K562 (cell line): Measurements from ENCODE around the gene FBN1. TPM values are rescaled to one million over a fixed set of nuclear protein-coding genes. Genes with fewer than 3 reads are reported as not detected.

Experiments
- ATAC-seq: fragments of 200-7000 bp; cut with Tn5 transposase; 3 replicates; pipeline ENCODE4 v1.9.1; 2020; ENCODE audit warnings: moderate library complexity
- BruUV-seq: library from RNA; stranded (reverse); fragments of 400-500 nt; replicated peaks from 2 replicates; lab custom pipeline; 2021; lab: Mats Ljungman, UMichigan
- CTCF ChIA-PET: fragments of 300-600 bp; formaldehyde crosslinking; extraction: SDS; loops from one replicate; lab custom pipeline; 2021; ENCODE audit warnings: low intra/inter-chr PET ratio; lab: Yijun Ruan, JAX
- POLR2A ChIA-PET: fragments of 300-600, 350-650 bp; sonication (Branson Sonifier 250); formaldehyde crosslinking; extraction: SDS; loops from one replicate; lab custom pipeline; 2021; ENCODE audit warnings: antibody characterized with exemption, inconsistent platforms; lab: Yijun Ruan, JAX
- DNase-seq, 4 experiments: peaks; one replicate each; pipeline versions ENCODE4 v3.0.0 to v3.0.0-alpha.2; 2011 to 2018; ENCODE audit warnings: low spot score in 3 of 4, mixed read lengths in 3 of 4; ENCODE audit errors: extremely low read depth in 1 of 4
- FAIRE-seq: peaks from 2 replicates; lab custom pipeline; 2011; peaks lifted over from hg19 to GRCh38; lab: Jason Lieb, UNC
- H2AFZ ChIP-seq: 2 replicates; pipeline ENCODE4 v1.6.0; 2011; ENCODE audit warnings: low read depth, low read length, control low read depth, inconsistent platforms
- H3K27ac ChIP-seq: fragments of 200-600 bp; 3 replicates; pipeline ENCODE4 v1.8.0; 2011; ENCODE audit warnings: low read depth, mild to moderate bottlenecking, control low read depth, inconsistent platforms, low read length, moderate library complexity, mixed read lengths; ENCODE audit errors: extremely low read depth
- H3K27me3 ChIP-seq, 2 experiments: fragments of 300-600 bp in 1 of 2; 2 replicates in 1 of 2; 3 replicates in 1 of 2; pipeline versions ENCODE4 v1.6.0 to v1.8.0; 2011; ENCODE audit warnings: inconsistent platforms in 2 of 2, low read length in 2 of 2, mild to moderate bottlenecking in 1 of 2, mixed read lengths in 1 of 2, moderate library complexity in 1 of 2; ENCODE audit not compliant: control insufficient read depth in 2 of 2, insufficient read depth in 2 of 2
- H3K36me3 ChIP-seq: fragments of 300-600 bp; 3 replicates; pipeline ENCODE4 v1.8.0; 2011; ENCODE audit warnings: mild to moderate bottlenecking, low read length, inconsistent platforms; ENCODE audit not compliant: control insufficient read depth, insufficient read depth
- H3K4me1 ChIP-seq, 2 experiments: fragments of 200-600 bp in 1 of 2; replicated peaks in 1 of 2; 2 replicates in 1 of 2; 3 replicates in 1 of 2; pipeline versions ENCODE4 v1.5.1 to v1.8.0; 2011; ENCODE audit warnings: inconsistent platforms in 2 of 2, low read length in 2 of 2, mild to moderate bottlenecking in 1 of 2, mixed read lengths in 1 of 2, moderate library complexity in 1 of 2; ENCODE audit not compliant: control insufficient read depth in 2 of 2, insufficient read depth in 2 of 2
- H3K4me2 ChIP-seq: 2 replicates; pipeline ENCODE4 v1.6.1; 2011; ENCODE audit warnings: low read length, control low read depth, inconsistent platforms, mixed read lengths; ENCODE audit not compliant: insufficient read depth
- H3K4me3 ChIP-seq: fragments of 200-600 bp; sonication (generic), shearing (Covaris generic); 2 replicates; pipeline ENCODE4 v1.5.1; 2016; ENCODE audit warnings: control low read depth, inconsistent platforms
- H3K79me2 ChIP-seq: fragments of 200-600 bp; 3 replicates; pipeline ENCODE4 v1.8.0; 2011; ENCODE audit warnings: low read length, inconsistent platforms; ENCODE audit not compliant: control insufficient read depth, insufficient read depth
- H3K9ac ChIP-seq, 2 experiments: 2 replicates each; pipeline versions ENCODE4 v1.6.0 to v1.6.1; 2011; ENCODE audit warnings: low read depth in 2 of 2, low read length in 2 of 2, control low read depth in 1 of 2, inconsistent platforms in 1 of 2, mild to moderate bottlenecking in 1 of 2, mixed read lengths in 1 of 2; ENCODE audit not compliant: insufficient read depth in 1 of 2
- H3K9me1 ChIP-seq: one replicate; pipeline ENCODE4 v1.6.0; 2011; ENCODE audit warnings: inconsistent platforms, mild to moderate bottlenecking, low read length, moderate library complexity; ENCODE audit not compliant: control insufficient read depth, insufficient read depth
- H3K9me3 ChIP-seq: replicated peaks from 2 replicates; pipeline ENCODE4 v1.5.1; 2011; ENCODE audit warnings: low read depth, low read length, inconsistent platforms; ENCODE audit not compliant: control insufficient read depth, insufficient read depth
- H4K20me1 ChIP-seq: replicated peaks from 2 replicates; pipeline ENCODE4 v1.6.1; 2011; ENCODE audit warnings: low read length, inconsistent platforms, mixed read lengths; ENCODE audit not compliant: control insufficient read depth, insufficient read depth
- ETV6 ChIP-seq, 3 experiments: fragments of 150-350 bp in 1 of 3; sonication (generic) in 1 of 3; formaldehyde crosslinking in 1 of 3; IDR thresholded peaks; 2 replicates each; pipeline versions ENCODE4 v1.6.1 to v1.8.0; 2014 to 2022; ENCODE audit warnings: borderline replicate concordance in 2 of 3, low read depth in 2 of 3, antibody characterized with exemption in 1 of 3, low read length in 1 of 3, mild to moderate bottlenecking in 1 of 3, missing genetic modification reagents in 1 of 3
- NR3C1 ChIP-seq: sonication (generic); formaldehyde crosslinking; IDR thresholded peaks from 2 replicates; pipeline ENCODE4 v1.8.1; 2022; ENCODE audit warnings: missing genetic modification reagents
- POLR2AphosphoS5 ChIP-seq: IDR thresholded peaks from 2 replicates; pipeline ENCODE4 v1.6.1; 2011; ENCODE audit warnings: mild to moderate bottlenecking, low read depth, low read length, moderate library complexity; ENCODE audit not compliant: control insufficient read depth, insufficient read depth
- PYGO2 ChIP-seq: fragments of 450-650 bp; IDR thresholded peaks from 2 replicates; pipeline ENCODE4 v1.6.1; 2016; ENCODE audit warnings: mild to moderate bottlenecking, missing genetic modification characterization, moderate library complexity, missing compliant biosample characterization
- ZNF668 ChIP-seq: fragments of 250-450 bp; sonication (Bioruptor Pico); IDR thresholded peaks from 2 replicates; pipeline ENCODE4 v1.8.0; 2022; ENCODE audit warnings: mild to moderate bottlenecking, inconsistent platforms
- WGBS: fragments of 100-300 bp; shearing (Covaris generic); methylation state at CpG from one replicate; pipeline ENCODE4 v1.1.6; 2016; ENCODE audit warnings: low coverage, mixed read lengths; ENCODE audit not compliant: insufficient coverage; ENCODE audit errors: missing lambda C conversion rate; 5-methylcytosine and 5-hydroxymethylcytosine counted together
- in situ Hi-C: fragments of 300-500 bp; cut with MboI; formaldehyde crosslinking; loops from 4 replicates; pipeline ENCODE4 v1.15.0; 2018; ENCODE audit warnings: inconsistent platforms, mixed read lengths
- intact Hi-C: fragments of 100-400 bp; cut with micrococcal nuclease; formaldehyde crosslinking; loops from 2 replicates; pipeline ENCODE4 v1.14.2; 2022
- polyA plus RNA-seq, 8 experiments: library from polyadenylated mRNA; depleted of rRNA in 4 of 8; stranded (reverse) in 5 of 8; unstranded in 3 of 8; fragments of >200 nt; fragmentation: Nextera tagmentation in 2 of 8; fragmentation: Illumina TruSeq in 1 of 8; extraction: Ambion mirVana in 2 of 8; extraction: Trizol in 1 of 8; gene quantifications; 2 replicates each; pipeline versions ENCODE4 v1.2.1 to v1.2.3, GENCODE V29; 2011 to 2014; ENCODE audit warnings: inconsistent platforms in 1 of 8, missing spikeins in 1 of 8
- total RNA-seq, 7 experiments: library from RNA; depleted of rRNA in 6 of 7; stranded (reverse); fragments of >200 nt in 6 of 7; fragmentation: Illumina TruSeq in 2 of 7; extraction: Trizol in 2 of 7; gene quantifications; 2 replicates each; pipeline versions ENCODE4 v1.2.1 to v1.2.3, GENCODE V29; 2011 to 2021; ENCODE audit warnings: low replicate concordance in 1 of 7

The FBN1 gene
- total and polyA plus RNA-seq, 9 of the 15 experiments (the other 6 are each of a cell fraction or from before 2014, with no cell fraction given): 0.15 to 1.2 (median 0.60) TPM

DNA sequence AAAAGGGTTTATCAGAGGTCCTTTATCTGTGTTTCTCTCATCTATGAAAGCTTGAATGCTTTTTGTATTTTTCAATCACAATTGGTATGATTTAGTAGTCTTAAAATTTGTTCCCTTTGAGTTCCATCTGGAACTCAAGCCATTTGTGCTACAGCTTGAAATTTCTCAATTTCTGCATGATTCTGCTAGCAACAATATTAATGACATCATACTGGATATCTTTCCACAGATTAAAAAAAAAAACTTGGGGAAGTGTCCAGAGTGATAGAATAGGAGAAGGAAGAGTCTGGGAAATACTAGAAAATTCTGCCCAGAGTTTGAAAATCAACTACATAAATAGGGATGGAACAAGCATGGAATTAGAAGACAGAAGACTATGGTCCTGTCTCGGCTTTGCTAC, 9.3 kb upstream of the FBN1 start:
- Histone ChIP-seq H3K27me3 (no peaks in the 10 kb centered on the region), H3K4me2 (no peak overlapping the region), H3K4me3 (no peak overlapping the region), H3K9me3 (no peaks in the 10 kb centered on the region), H3K4me1 (no peaks in the 10 kb centered on the region), H2AFZ (no peak overlapping the region), H3K36me3 (no peaks in the 10 kb centered on the region), H3K79me2 (no peaks in the 10 kb centered on the region), H3K9me1 (no peaks in the 10 kb centered on the region), H4K20me1 (no peaks in the 10 kb centered on the region), H3K27ac (no peak overlapping the region), H3K9ac (no peak overlapping the region)
- BruUV-seq: no TSS peak
- WGBS: 13% methylated on average over 1 of the region's 1 CpG
- ChIA-PET POLR2A (interaction anchor here (0.6 to 1.6 kb wide), 2 partner anchors 9 to 14 kb away, joined by 3 to 5 read pairs; no protein-coding TSS in a partner anchor), CTCF (no interaction called here)
- TF ChIP-seq ZNF668 (CRISPR knock-in tag) (no peak), NR3C1 (no peak), POLR2AphosphoS5 (no peak), ETV6 (IDR thresholded peaks at IDR 0.05; ENCODE audit: borderline replicate concordance in 1 of 2, low read depth in 2 of 2, low read length in 1 of 2) (no peak), ETV6 (CRISPR knock-in tag; IDR thresholded peaks at IDR 0.05; ENCODE audit: borderline replicate concordance) (no peak), PYGO2 (tag) (no peak)
- intact Hi-C loops: no loop called here
- ATAC-seq (no peak), FAIRE-seq (no peak), DNase-seq (no peak)
- in situ Hi-C loops: no loop called here
